Measurements from ENCODE around the gene MRE11. TPM values are rescaled to one million over a fixed set of nuclear protein-coding genes. Genes with fewer than 3 reads are reported as not detected.

Gene MRE11
- total RNA-seq, 4 donors from 2014 or later: 10.4 to 21.0 (median 14.4) TPM

GRCh38 chr11:94481342-94481741 is 12.3 kb downstream of the MRE11 start:
- TF ChIP-seq CTCF (IDR thresholded peaks at IDR 0.05): no peak
- DNase-seq (ENCODE audit: low spot score) (no peak), ATAC-seq (ENCODE audit: low FRiP score) (no peak)

GRCh38 chr11:94477624-94478023 is 16.0 kb downstream of the MRE11 start:
- ATAC-seq (ENCODE audit: low FRiP score) (no peak), DNase-seq (ENCODE audit: low spot score) (no peak)
- no peak for TF ChIP-seq CTCF (IDR thresholded peaks at IDR 0.05)

GRCh38 chr11:94472916-94473799 is 20.5 kb downstream of the MRE11 start:
- ATAC-seq (ENCODE audit: low FRiP score): no peak
- DNase-seq (ENCODE audit: low spot score): no peak

GRCh38 chr11:94469416-94469815 is 24.2 kb downstream of the MRE11 start:
- DNase-seq (ENCODE audit: low spot score) (no peak), ATAC-seq (ENCODE audit: low FRiP score) (no peak)
- TF ChIP-seq CTCF (IDR thresholded peaks at IDR 0.05): no peak

More at GRCh38 chr11:94472916-94473799, 20.5 kb downstream of the MRE11 start:
- TF ChIP-seq CTCF (IDR thresholded peaks at IDR 0.05): no peak

- no peak for ATAC-seq (ENCODE audit: low FRiP score)
- TF ChIP-seq CTCF (IDR thresholded peaks at IDR 0.05): no peak
- DNase-seq (ENCODE audit: low spot score): no peak
These were observed 34.1 kb downstream of the MRE11 start for GRCh38 chr11:94459576-94459975.

- DNase-seq (ENCODE audit: low spot score) (no peak), ATAC-seq (ENCODE audit: low FRiP score) (no peak)
- no peak for TF ChIP-seq CTCF (IDR thresholded peaks at IDR 0.05)
These were observed 36.3 kb downstream of the MRE11 start for GRCh38 chr11:94457118-94458029.

Measured in omental fat pad (tissue), 4 donors.